Stimulated activated memory B cell treated with anti-CD40 and anti-IgM and Interleukin-4, amounts not matched to agents 10 μg/mL and 1 μg/mL and 100 μg/mL, for 72 hours (primary cell): Measurements from ENCODE around the gene CALM1.

Experiments
- ATAC-seq: fragments of 150-1000 bp; cut with Tn5 transposase; 2 replicates; pipeline ENCODE4 v1.10.0; 2021
- H3K27ac Mint-ChIP-seq: one replicate; pipeline ENCODE4 v1.8.0; 2022; ENCODE audit warnings: mild to moderate bottlenecking, mixed read lengths
- H3K27me3 Mint-ChIP-seq: one replicate; pipeline ENCODE4 v1.8.0; 2022; ENCODE audit warnings: mixed read lengths
- H3K36me3 Mint-ChIP-seq: one replicate; pipeline ENCODE4 v1.8.0; 2022; ENCODE audit warnings: mixed read lengths
- H3K4me1 Mint-ChIP-seq: one replicate; pipeline ENCODE4 v1.8.0; 2022; ENCODE audit warnings: mixed read lengths
- H3K4me3 Mint-ChIP-seq: one replicate; pipeline ENCODE4 v1.8.0; 2022; ENCODE audit warnings: mild to moderate bottlenecking, moderate library complexity, mixed read lengths
- H3K9me3 Mint-ChIP-seq: one replicate; pipeline ENCODE4 v1.8.0; 2022; ENCODE audit warnings: mixed read lengths

CALM1 gene

GRCh38 chr14:90419200-90419599 lies 22.4 kb downstream of the CALM1 start:
- H3K9me3 Mint-ChIP-seq = peaks cover 4% of the 10 kb centered on the region
- no peak for ATAC-seq
- no peak overlapping the region for H3K4me3 Mint-ChIP-seq
- H3K36me3 Mint-ChIP-seq = no peaks in the 10 kb centered on the region
- no peaks in the 10 kb centered on the region for H3K27me3 Mint-ChIP-seq
- H3K27ac Mint-ChIP-seq = no peak overlapping the region
- H3K4me1 Mint-ChIP-seq = no peaks in the 10 kb centered on the region

GRCh38 chr14:90421001-90421631 lies 24.3 kb downstream of the CALM1 start:
- ATAC-seq = no peak
- no peak overlapping the region for H3K27ac Mint-ChIP-seq
- peaks cover 4% of the 10 kb centered on the region for H3K9me3 Mint-ChIP-seq
- H3K4me1 Mint-ChIP-seq = no peaks in the 10 kb centered on the region
- H3K4me3 Mint-ChIP-seq = no peak overlapping the region
- no peaks in the 10 kb centered on the region for H3K27me3 Mint-ChIP-seq
- no peaks in the 10 kb centered on the region for H3K36me3 Mint-ChIP-seq

DNA sequence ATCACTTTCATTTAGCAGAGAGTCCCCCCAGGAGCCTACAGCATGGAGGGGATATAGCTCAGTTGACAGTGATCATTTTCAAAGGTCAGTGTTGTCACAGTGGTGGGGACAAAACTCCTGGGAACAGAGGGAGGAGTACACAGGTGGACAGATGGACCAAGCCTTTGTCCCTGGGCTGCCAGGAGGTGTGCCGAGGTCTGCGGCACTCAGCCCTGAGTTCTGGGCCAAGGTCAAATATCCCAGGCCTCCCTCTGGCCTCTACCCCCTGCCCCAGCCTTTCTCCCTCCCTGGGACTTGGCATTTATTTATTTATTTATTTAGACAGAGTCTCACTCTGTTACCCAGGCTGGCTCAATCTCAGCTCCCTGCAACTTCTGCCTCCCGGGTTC lies 24.8 kb downstream of the CALM1 start:
- Mint-ChIP-seq H3K27ac (no peak overlapping the region), H3K4me1 (no peaks in the 10 kb centered on the region)

GRCh38 chr14:90423166-90423565 lies 26.3 kb downstream of the CALM1 start:
- Mint-ChIP-seq H3K36me3 (no peaks in the 10 kb centered on the region), H3K4me1 (peaks cover 5% of the 10 kb centered on the region), H3K27me3 (peaks cover 20% of the 10 kb centered on the region), H3K27ac (no peak overlapping the region), H3K9me3 (peaks cover 3% of the 10 kb centered on the region), H3K4me3 (no peak overlapping the region)
- no peak for ATAC-seq

More for the DNA sequence above, 24.8 kb downstream of the CALM1 start:
- H3K9me3 Mint-ChIP-seq = peaks cover 4% of the 10 kb centered on the region
- H3K27me3 Mint-ChIP-seq = peaks cover 4% of the 10 kb centered on the region
- H3K4me3 Mint-ChIP-seq = no peak overlapping the region
- ATAC-seq = no peak
- no peaks in the 10 kb centered on the region for H3K36me3 Mint-ChIP-seq

GRCh38 chr14:90424075-90424474 lies 27.2 kb downstream of the CALM1 start:
- no peak for ATAC-seq
- no peaks in the 10 kb centered on the region for H3K9me3 Mint-ChIP-seq
- H3K27me3 Mint-ChIP-seq = peaks cover 20% of the 10 kb centered on the region
- no peak overlapping the region for H3K4me3 Mint-ChIP-seq
- peaks cover 5% of the 10 kb centered on the region for H3K4me1 Mint-ChIP-seq
- no peak overlapping the region for H3K27ac Mint-ChIP-seq
- no peaks in the 10 kb centered on the region for H3K36me3 Mint-ChIP-seq

DNA sequence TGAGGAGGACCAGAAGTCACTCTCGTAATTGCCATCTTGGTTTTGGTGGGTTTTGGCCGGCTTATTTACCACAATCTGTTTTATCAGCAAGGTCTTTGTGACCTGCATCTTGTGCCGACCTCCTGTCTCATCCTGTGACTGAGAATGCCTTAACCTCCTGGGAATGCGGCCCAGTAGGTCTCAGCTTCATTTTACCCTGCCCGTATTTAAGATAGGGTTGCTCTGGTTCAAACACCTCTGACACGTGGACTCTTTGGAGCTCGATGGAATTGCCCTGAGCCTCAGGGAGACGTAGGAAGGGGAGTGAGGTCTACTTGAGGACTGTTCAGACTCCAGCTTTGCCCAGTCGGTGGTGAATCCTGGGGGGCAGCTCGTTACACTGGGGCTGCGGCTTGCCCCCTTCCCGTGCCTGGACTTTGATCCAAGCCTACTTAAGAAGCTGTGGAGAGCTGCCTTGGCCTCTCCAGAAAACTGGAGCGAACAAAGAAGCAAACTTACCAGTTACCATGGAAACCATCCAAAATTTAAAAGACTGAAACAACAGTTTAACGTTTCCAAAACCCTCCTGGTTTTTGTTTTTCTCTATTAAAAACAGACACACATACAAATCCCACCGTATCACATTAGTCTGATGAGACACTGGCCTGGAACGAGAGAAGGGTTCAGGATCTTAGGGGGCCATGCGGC lies 28.0 kb downstream of the CALM1 start:
- peaks cover 20% of the 10 kb centered on the region for H3K27me3 Mint-ChIP-seq
- H3K36me3 Mint-ChIP-seq = no peaks in the 10 kb centered on the region
- no peak overlapping the region for H3K4me3 Mint-ChIP-seq
- ATAC-seq = no peak
- H3K4me1 Mint-ChIP-seq = peaks cover 5% of the 10 kb centered on the region
- no peaks in the 10 kb centered on the region for H3K9me3 Mint-ChIP-seq
- H3K27ac Mint-ChIP-seq = no peak overlapping the region

GRCh38 chr14:90425373-90425879 lies 28.6 kb downstream of the CALM1 start:
- Mint-ChIP-seq H3K4me3 (no peak overlapping the region), H3K4me1 (peaks cover 5% of the 10 kb centered on the region), H3K36me3 (no peaks in the 10 kb centered on the region), H3K27me3 (peaks cover 20% of the 10 kb centered on the region), H3K27ac (no peak overlapping the region), H3K9me3 (no peaks in the 10 kb centered on the region)
- no peak for ATAC-seq

- Mint-ChIP-seq H3K36me3 (no peaks in the 10 kb centered on the region), H3K27ac (no peak overlapping the region), H3K27me3 (peaks cover 20% of the 10 kb centered on the region), H3K9me3 (no peaks in the 10 kb centered on the region), H3K4me1 (peaks cover 5% of the 10 kb centered on the region), H3K4me3 (no peak overlapping the region)
- no peak for ATAC-seq
These were observed 29.3 kb downstream of the CALM1 start for GRCh38 chr14:90426031-90426540.

DNA sequence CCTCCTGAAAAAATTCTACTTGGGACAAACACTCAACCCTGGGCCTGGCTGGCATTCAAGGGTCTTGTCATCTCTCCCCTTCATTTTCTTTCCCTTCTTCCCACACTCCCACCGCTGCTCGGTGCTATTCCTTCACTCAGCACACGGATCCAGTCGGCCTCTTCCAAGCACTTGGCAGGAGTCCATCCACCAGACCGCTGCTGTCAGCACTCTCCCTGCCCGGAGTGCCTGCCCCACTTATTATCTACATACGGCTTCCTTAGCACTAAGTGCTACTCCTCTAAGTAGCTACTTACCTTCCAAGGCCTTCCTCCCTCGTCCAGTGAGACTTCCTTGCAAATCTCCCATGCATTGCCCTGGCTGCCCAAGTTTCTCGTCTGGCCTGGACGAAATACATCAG lies 29.8 kb downstream of the CALM1 start:
- Mint-ChIP-seq H3K27me3 (peaks cover 26% of the 10 kb centered on the region), H3K4me1 (peaks cover 5% of the 10 kb centered on the region), H3K27ac (no peak overlapping the region), H3K9me3 (no peaks in the 10 kb centered on the region), H3K4me3 (no peak overlapping the region), H3K36me3 (no peaks in the 10 kb centered on the region)
- no peak for ATAC-seq

DNA sequence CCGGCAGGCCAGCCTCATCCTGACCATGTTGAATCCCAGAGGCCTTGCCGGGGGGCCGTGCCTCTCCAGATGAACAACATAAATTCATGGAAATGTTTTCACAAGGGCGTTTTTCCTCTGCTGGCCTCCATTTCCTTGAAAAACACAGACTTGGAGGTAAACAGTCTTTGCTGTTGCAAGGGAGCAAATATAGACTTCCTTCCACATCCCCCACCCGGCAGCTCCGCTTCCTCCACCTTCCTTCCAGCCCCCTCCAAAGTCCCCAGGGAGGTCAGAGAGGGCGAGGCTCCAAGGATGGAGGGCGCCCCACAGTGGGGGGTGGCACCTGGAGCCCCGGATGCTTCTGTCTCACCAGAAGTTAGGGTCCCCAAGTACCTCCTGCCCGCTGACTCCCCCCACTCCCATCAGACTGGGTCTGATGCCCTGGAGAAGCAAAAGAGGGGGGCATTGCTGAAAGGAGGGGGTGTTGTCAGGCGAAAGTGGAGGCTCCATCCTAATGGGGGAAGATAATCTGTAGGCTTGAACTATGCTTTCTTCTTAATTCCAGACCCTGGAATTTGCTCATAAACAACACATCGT lies 31.1 kb downstream of the CALM1 start:
- no peaks in the 10 kb centered on the region for H3K36me3 Mint-ChIP-seq

GRCh38 chr14:90428676-90429075 lies 31.8 kb downstream of the CALM1 start:
- H3K27me3 Mint-ChIP-seq = peaks cover 38% of the 10 kb centered on the region
- H3K4me1 Mint-ChIP-seq = peaks cover 5% of the 10 kb centered on the region
- no peaks in the 10 kb centered on the region for H3K9me3 Mint-ChIP-seq
- no peak overlapping the region for H3K4me3 Mint-ChIP-seq
- no peak overlapping the region for H3K27ac Mint-ChIP-seq
- no peak for ATAC-seq
- H3K36me3 Mint-ChIP-seq = no peaks in the 10 kb centered on the region

More for the DNA sequence above, 31.1 kb downstream of the CALM1 start:
- Mint-ChIP-seq H3K27ac (no peak overlapping the region), H3K4me1 (peaks cover 5% of the 10 kb centered on the region), H3K9me3 (no peaks in the 10 kb centered on the region), H3K27me3 (peaks cover 30% of the 10 kb centered on the region), H3K4me3 (no peak overlapping the region)
- no peak for ATAC-seq

DNA sequence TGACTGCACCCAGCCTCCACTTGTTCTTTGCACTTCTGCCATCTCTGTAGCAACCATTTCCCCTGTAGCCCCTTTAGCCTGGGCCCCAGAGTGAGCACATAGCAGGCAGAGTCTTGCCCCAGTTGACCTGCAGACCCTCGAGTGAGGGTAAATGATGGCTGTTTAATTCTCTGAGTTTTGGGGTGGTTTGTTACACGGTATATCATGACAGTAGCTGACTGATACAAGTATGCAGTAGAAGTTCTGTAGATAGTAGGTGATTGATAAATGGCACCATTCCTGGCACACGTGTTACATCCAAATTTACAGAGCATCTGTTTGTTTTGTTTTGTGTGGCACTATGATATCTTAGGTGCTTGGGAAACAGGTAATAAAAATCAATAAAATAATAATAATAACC lies 32.4 kb downstream of the CALM1 start:
- H3K27me3 Mint-ChIP-seq = peaks cover 43% of the 10 kb centered on the region
- no peaks in the 10 kb centered on the region for H3K36me3 Mint-ChIP-seq
- peaks cover 5% of the 10 kb centered on the region for H3K4me1 Mint-ChIP-seq
- ATAC-seq = no peak
- H3K27ac Mint-ChIP-seq = no peak overlapping the region
- H3K9me3 Mint-ChIP-seq = no peaks in the 10 kb centered on the region
- H3K4me3 Mint-ChIP-seq = no peak overlapping the region

DNA sequence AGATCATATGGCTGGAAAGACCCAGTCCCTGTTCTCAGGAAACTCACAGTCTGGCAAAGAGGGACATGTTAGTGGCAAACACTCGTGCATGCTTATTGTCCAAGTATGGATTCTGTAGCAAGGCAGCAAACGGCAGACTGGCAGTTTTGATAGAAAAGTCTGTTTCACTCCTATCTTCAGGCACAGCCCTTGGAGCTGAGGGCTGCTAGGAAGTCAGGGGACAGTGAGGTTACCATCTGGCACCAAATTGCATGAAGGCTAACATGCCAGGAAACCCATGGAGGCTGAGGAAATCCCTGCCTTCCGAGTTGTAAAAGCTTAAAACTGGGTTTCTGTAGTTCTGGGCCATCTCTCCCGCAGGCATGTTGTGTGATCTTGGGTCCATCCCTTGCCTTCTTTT lies 32.9 kb downstream of the CALM1 start:
- Mint-ChIP-seq H3K36me3 (no peaks in the 10 kb centered on the region), H3K4me3 (no peak overlapping the region), H3K27me3 (peaks cover 48% of the 10 kb centered on the region), H3K27ac (no peak overlapping the region), H3K9me3 (no peaks in the 10 kb centered on the region), H3K4me1 (peaks cover 5% of the 10 kb centered on the region)
- no peak for ATAC-seq

- Mint-ChIP-seq H3K27me3 (peaks cover 41% of the 10 kb centered on the region), H3K4me3 (no peak overlapping the region), H3K9me3 (no peaks in the 10 kb centered on the region), H3K4me1 (no peaks in the 10 kb centered on the region), H3K27ac (no peak overlapping the region), H3K36me3 (no peaks in the 10 kb centered on the region)
- ATAC-seq = no peak
These were observed 37.7 kb downstream of the CALM1 start for GRCh38 chr14:90434370-90435020.

DNA sequence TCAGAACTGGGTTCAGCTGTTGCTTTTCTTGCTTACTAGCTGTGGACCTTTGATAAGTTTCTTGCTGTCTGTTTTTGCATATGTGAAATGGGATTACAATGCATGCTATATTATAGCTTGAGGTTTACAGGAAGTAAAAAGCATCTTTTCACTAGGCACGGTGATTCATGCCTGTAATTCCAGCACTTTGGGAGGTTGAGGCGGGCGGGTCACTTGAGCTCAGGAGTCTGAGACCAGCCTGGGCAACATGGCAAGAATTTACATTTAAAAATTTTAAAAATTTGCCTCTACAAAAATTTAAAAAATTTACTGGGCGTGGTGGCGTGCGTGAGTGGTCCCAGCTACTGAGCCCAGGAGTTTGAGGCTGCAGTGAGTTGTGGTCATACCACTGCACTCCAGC lies 42.0 kb downstream of the CALM1 start:
- no peak overlapping the region for H3K27ac Mint-ChIP-seq
- no peaks in the 10 kb centered on the region for H3K9me3 Mint-ChIP-seq
- ATAC-seq = no peak
- H3K27me3 Mint-ChIP-seq = peaks cover 41% of the 10 kb centered on the region
- H3K4me1 Mint-ChIP-seq = no peaks in the 10 kb centered on the region
- no peaks in the 10 kb centered on the region for H3K36me3 Mint-ChIP-seq
- H3K4me3 Mint-ChIP-seq = no peak overlapping the region
